Keratinocyte (primary cell): ENCODE measurements around the gene DNAH10.
A peak's percentile ranks its signal among the peaks of the same experiment; 100 is the strongest.

Experiments
- CTCF ChIP-seq, 3 experiments: IDR thresholded peaks in 1 of 3; conservative IDR thresholded peaks in 1 of 3; optimal IDR thresholded peaks in 1 of 3; 2 replicates in 2 of 3; 3 replicates in 1 of 3; pipeline versions ENCODE3 to v1.5.1; 2011; ENCODE audit warnings: low read length in 3 of 3, mild to moderate bottlenecking in 3 of 3, moderate library complexity in 2 of 3, control low read depth in 1 of 3, inconsistent platforms in 1 of 3; ENCODE audit not compliant: insufficient read depth in 2 of 3; ENCODE audit errors: extremely low read depth in 1 of 3
- EZH2 ChIP-seq: IDR thresholded peaks from one replicate; pipeline ENCODE4 v1.6.1; 2012; ENCODE audit warnings: inconsistent platforms, mild to moderate bottlenecking, low read length, moderate library complexity

- TF ChIP-seq CTCF (optimal IDR thresholded peaks at IDR 0.05 in 1 of 3, IDR thresholded peaks at IDR 0.05 in 1 of 3, conservative IDR thresholded peaks at IDR 0.05 in 1 of 3; ENCODE audit: extremely low read depth in 1 of 3, insufficient read depth in 2 of 3, low read length in 3 of 3) (peak in 1 of 3 experiments; percentile 33), EZH2 (no peak)
These were observed 210.6 kb downstream of the DNAH10 start, which contains the start of the genes CCDC92 and ZNF664 for GRCh38 chr12:123972457-123973401.
